ENCODE measurements around the gene ZNF334.

The ZNF334 gene

DNA sequence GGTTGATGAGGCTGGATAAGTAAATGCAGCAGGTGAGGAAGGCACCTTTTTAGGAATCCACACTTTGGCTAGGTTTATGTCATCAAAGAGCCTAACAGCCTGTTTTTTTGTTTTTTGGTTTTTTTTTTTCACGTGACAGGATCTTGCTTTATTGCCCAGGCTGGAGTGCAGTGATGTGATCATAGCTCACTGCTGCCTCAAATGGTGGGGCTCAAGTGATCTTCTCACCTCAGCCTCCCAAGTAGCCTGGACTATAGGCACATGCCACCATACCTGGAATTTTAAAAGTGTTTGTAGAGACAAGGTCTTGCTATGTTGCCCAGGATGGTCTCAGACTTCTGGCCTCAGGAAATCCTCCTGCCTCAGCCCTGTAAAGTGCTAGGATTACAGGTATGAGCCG lies 36.1 kb downstream of the ZNF334 start:
- Histone ChIP-seq H3K4me3 (ENCODE audit: control insufficient read depth in 1 of 7, extremely low read depth in 1 of 7, insufficient read depth in 4 of 7, low read depth in 2 of 7, low read length in 6 of 7) (no peak overlapping the region), H3K4me1 (ENCODE audit: control extremely low read depth in 1 of 4, control insufficient read depth in 4 of 4, insufficient read depth in 4 of 4, low read length in 3 of 4) (no peaks in the 10 kb centered on the region), H3K36me3 (ENCODE audit: control insufficient read depth in 4 of 4, insufficient read depth in 4 of 4, low read length in 3 of 4) (peaks cover 0 to 4% (median 0%) of the 10 kb centered on the region in 4 experiments), H3K27ac (ENCODE audit: insufficient read depth in 1 of 2, low read depth in 1 of 2, low read length in 2 of 2, poor library complexity in 1 of 2, severe bottlenecking in 2 of 2) (no peak overlapping the region), H3K9me3 (ENCODE audit: control extremely low read depth in 1 of 5, control insufficient read depth in 4 of 5, insufficient read depth in 2 of 5, low read depth in 1 of 5, low read length in 4 of 5) (no peaks in the 10 kb centered on the region), H3K27me3 (replicated peaks in 2 of 5; ENCODE audit: control insufficient read depth in 4 of 5, insufficient read depth in 5 of 5, low read length in 4 of 5) (no peaks in the 10 kb centered on the region)
- ChIA-PET POLR2A (no interaction called here), CTCF (interaction anchor here (1.0 kb wide), 1 partner anchor 13 kb away, joined by 3 read pairs; no protein-coding TSS in a partner anchor)
- 100% methylated on average over 2 of the region's 2 CpGs for WGBS (ENCODE audit: insufficient coverage)
- no peak for DNase-seq

DNA sequence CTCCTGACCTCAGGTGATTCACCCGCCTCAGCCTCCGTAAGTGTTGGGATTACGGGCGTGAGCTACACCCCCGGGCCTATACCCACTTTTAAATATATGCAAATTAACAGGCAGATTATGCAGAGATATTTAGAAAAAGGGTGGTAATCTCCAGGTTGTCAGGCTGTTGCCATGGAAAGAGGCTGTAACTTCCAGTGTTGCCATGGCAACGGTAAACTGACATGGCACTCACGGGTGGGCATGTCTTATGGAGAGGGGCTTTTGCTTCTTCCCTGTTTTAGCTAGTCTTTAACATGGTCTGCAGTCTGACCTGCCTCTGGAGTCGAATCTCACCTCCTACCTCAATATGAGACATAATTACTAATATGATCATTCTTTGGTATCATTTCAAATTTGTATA lies 44.9 kb downstream of the ZNF334 start:
- WGBS (ENCODE audit: insufficient coverage), result 92% methylated on average over 2 of the region's 8 CpGs
- H3K27ac ChIP-seq (ENCODE audit: insufficient read depth in 1 of 2, low read depth in 1 of 2, low read length in 2 of 2, poor library complexity in 1 of 2, severe bottlenecking in 2 of 2), result no peak overlapping the region
- H3K4me3 ChIP-seq (ENCODE audit: control insufficient read depth in 1 of 7, extremely low read depth in 1 of 7, insufficient read depth in 4 of 7, low read depth in 2 of 7, low read length in 6 of 7), result no peak overlapping the region
- no peaks in the 10 kb centered on the region for H3K27me3 ChIP-seq (replicated peaks in 2 of 5; ENCODE audit: control insufficient read depth in 4 of 5, insufficient read depth in 5 of 5, low read length in 4 of 5)
- POLR2A ChIA-PET, result no interaction called here
- H3K36me3 ChIP-seq (ENCODE audit: control insufficient read depth in 4 of 4, insufficient read depth in 4 of 4, low read length in 3 of 4), result peaks cover 0 to 4% (median 0%) of the 10 kb centered on the region in 4 experiments
- peaks cover 0 to 3% (median 0%) of the 10 kb centered on the region in 5 experiments for H3K9me3 ChIP-seq (ENCODE audit: control extremely low read depth in 1 of 5, control insufficient read depth in 4 of 5, insufficient read depth in 2 of 5, low read depth in 1 of 5, low read length in 4 of 5)
- no peak for DNase-seq
- H3K4me1 ChIP-seq (ENCODE audit: control extremely low read depth in 1 of 4, control insufficient read depth in 4 of 4, insufficient read depth in 4 of 4, low read length in 3 of 4), result no peaks in the 10 kb centered on the region
- CTCF ChIA-PET, result no interaction called here

DNA sequence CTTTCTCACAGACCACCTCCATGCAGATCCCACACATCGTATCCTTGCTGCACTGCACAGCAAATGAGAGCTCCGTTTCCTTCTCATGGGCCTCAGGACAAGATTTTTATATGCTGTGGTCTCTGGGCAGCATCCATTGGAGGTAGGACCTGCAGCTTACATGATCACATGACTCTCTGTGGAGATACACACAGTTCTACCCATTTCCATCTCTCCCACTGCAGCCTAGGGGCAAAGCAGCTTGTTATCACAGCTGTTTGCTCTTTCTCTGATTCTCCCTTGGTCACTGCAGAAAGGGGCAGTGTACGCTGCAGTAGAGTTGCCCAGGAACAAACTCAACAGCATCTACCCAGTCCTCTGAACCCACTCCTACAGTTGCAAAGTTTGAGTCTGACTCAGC lies 48.9 kb downstream of the ZNF334 start:
- no peaks in the 10 kb centered on the region for H3K9me3 ChIP-seq (ENCODE audit: control extremely low read depth in 1 of 5, control insufficient read depth in 4 of 5, insufficient read depth in 2 of 5, low read depth in 1 of 5, low read length in 4 of 5)
- ChIA-PET POLR2A (no interaction called here), CTCF (interaction anchor here (0.9 to 1.1 kb wide), 2 partner anchors 12 to 17 kb away, joined by 3 read pairs; no protein-coding TSS in a partner anchor)
- H3K27ac ChIP-seq (ENCODE audit: insufficient read depth in 1 of 2, low read depth in 1 of 2, low read length in 2 of 2, poor library complexity in 1 of 2, severe bottlenecking in 2 of 2), result no peak overlapping the region
- WGBS (ENCODE audit: insufficient coverage), result 100% methylated on average over 2 of the region's 3 CpGs
- H3K36me3 ChIP-seq (ENCODE audit: control insufficient read depth in 4 of 4, insufficient read depth in 4 of 4, low read length in 3 of 4), result no peaks in the 10 kb centered on the region
- DNase-seq, result no peak
- H3K4me1 ChIP-seq (ENCODE audit: control extremely low read depth in 1 of 4, control insufficient read depth in 4 of 4, insufficient read depth in 4 of 4, low read length in 3 of 4), result peaks cover 0 to 1% (median 0%) of the 10 kb centered on the region in 4 experiments
- no peaks in the 10 kb centered on the region for H3K27me3 ChIP-seq (replicated peaks in 2 of 5; ENCODE audit: control insufficient read depth in 4 of 5, insufficient read depth in 5 of 5, low read length in 4 of 5)
- H3K4me3 ChIP-seq (ENCODE audit: control insufficient read depth in 1 of 7, extremely low read depth in 1 of 7, insufficient read depth in 4 of 7, low read depth in 2 of 7, low read length in 6 of 7), result no peak overlapping the region

DNA sequence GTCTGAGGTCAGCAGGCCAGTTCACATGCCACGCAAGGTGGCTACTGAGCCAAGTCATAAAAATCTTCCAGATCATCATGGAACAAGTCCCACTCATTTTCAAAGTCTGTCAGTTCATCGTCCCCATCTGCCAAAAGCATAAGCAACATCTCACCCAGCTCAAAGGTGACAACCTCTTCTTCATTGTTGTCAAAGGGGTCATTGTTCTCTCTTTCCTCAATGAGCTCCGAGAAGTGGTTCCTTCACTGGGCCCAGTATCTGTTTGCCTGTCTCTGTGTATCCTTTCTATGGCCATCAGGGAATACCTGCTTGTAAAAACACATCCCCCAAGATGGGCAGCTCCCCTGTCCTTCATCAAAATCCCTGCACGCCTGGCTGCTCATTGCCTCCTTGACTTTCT lies 49.5 kb downstream of the ZNF334 start:
- 98% methylated on average over 4 of the region's 4 CpGs for WGBS (ENCODE audit: insufficient coverage)
- no peak overlapping the region for H3K27ac ChIP-seq (ENCODE audit: insufficient read depth in 1 of 2, low read depth in 1 of 2, low read length in 2 of 2, poor library complexity in 1 of 2, severe bottlenecking in 2 of 2)
- H3K27me3 ChIP-seq (replicated peaks in 2 of 5; ENCODE audit: control insufficient read depth in 4 of 5, insufficient read depth in 5 of 5, low read length in 4 of 5), result peaks cover 0 to 4% (median 0%) of the 10 kb centered on the region in 5 experiments
- POLR2A ChIA-PET, result no interaction called here
- no peak for DNase-seq
- no peaks in the 10 kb centered on the region for H3K36me3 ChIP-seq (ENCODE audit: control insufficient read depth in 4 of 4, insufficient read depth in 4 of 4, low read length in 3 of 4)
- H3K4me1 ChIP-seq (ENCODE audit: control extremely low read depth in 1 of 4, control insufficient read depth in 4 of 4, insufficient read depth in 4 of 4, low read length in 3 of 4), result peaks cover 0 to 7% (median 3%) of the 10 kb centered on the region in 4 experiments
- CTCF ChIA-PET, result interaction anchor here (1.1 kb wide), 1 partner anchor 13 kb away, joined by 3 read pairs; no protein-coding TSS in a partner anchor
- H3K4me3 ChIP-seq (ENCODE audit: control insufficient read depth in 1 of 7, extremely low read depth in 1 of 7, insufficient read depth in 4 of 7, low read depth in 2 of 7, low read length in 6 of 7), result no peak overlapping the region
- H3K9me3 ChIP-seq (ENCODE audit: control extremely low read depth in 1 of 5, control insufficient read depth in 4 of 5, insufficient read depth in 2 of 5, low read depth in 1 of 5, low read length in 4 of 5), result peaks cover 0 to 4% (median 0%) of the 10 kb centered on the region in 5 experiments

DNA sequence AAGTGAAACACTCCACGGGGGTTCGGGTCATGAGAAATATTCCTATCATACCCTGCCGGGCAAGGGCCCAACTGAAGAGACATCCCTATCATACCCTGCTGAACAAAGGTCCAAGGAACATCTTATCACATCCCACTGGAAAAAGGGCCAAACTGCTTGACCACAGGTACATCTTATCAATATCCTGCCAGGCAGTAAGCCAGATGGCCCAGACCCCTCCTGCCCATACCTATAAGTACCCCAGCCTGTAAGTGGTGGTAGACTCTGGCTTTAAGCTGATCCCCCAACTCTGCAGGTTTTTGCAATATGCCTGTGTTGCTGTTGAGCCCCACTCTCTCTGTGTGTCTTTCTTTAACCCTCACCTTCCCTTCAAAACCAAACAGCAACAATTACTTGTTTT lies 51.6 kb downstream of the ZNF334 start:
- H3K4me1 ChIP-seq (ENCODE audit: control extremely low read depth in 1 of 4, control insufficient read depth in 4 of 4, insufficient read depth in 4 of 4, low read length in 3 of 4), result peaks cover 0 to 12% (median 3%) of the 10 kb centered on the region in 4 experiments
- no peak overlapping the region for H3K27ac ChIP-seq (ENCODE audit: insufficient read depth in 1 of 2, low read depth in 1 of 2, low read length in 2 of 2, poor library complexity in 1 of 2, severe bottlenecking in 2 of 2)
- 94% methylated on average over 3 of the region's 3 CpGs for WGBS (ENCODE audit: insufficient coverage)
- H3K4me3 ChIP-seq (ENCODE audit: control insufficient read depth in 1 of 7, extremely low read depth in 1 of 7, insufficient read depth in 4 of 7, low read depth in 2 of 7, low read length in 6 of 7), result no peak overlapping the region
- peaks cover 0 to 7% (median 0%) of the 10 kb centered on the region in 5 experiments for H3K27me3 ChIP-seq (replicated peaks in 2 of 5; ENCODE audit: control insufficient read depth in 4 of 5, insufficient read depth in 5 of 5, low read length in 4 of 5)
- no peaks in the 10 kb centered on the region for H3K36me3 ChIP-seq (ENCODE audit: control insufficient read depth in 4 of 4, insufficient read depth in 4 of 4, low read length in 3 of 4)
- peaks cover 0 to 24% (median 5%) of the 10 kb centered on the region in 5 experiments for H3K9me3 ChIP-seq (ENCODE audit: control extremely low read depth in 1 of 5, control insufficient read depth in 4 of 5, insufficient read depth in 2 of 5, low read depth in 1 of 5, low read length in 4 of 5)
- CTCF ChIA-PET, result interaction anchor here (1.2 kb wide), 1 partner anchor 14 kb away, joined by 3 read pairs; no protein-coding TSS in a partner anchor
- POLR2A ChIA-PET, result no interaction called here
- no peak for DNase-seq

DNA sequence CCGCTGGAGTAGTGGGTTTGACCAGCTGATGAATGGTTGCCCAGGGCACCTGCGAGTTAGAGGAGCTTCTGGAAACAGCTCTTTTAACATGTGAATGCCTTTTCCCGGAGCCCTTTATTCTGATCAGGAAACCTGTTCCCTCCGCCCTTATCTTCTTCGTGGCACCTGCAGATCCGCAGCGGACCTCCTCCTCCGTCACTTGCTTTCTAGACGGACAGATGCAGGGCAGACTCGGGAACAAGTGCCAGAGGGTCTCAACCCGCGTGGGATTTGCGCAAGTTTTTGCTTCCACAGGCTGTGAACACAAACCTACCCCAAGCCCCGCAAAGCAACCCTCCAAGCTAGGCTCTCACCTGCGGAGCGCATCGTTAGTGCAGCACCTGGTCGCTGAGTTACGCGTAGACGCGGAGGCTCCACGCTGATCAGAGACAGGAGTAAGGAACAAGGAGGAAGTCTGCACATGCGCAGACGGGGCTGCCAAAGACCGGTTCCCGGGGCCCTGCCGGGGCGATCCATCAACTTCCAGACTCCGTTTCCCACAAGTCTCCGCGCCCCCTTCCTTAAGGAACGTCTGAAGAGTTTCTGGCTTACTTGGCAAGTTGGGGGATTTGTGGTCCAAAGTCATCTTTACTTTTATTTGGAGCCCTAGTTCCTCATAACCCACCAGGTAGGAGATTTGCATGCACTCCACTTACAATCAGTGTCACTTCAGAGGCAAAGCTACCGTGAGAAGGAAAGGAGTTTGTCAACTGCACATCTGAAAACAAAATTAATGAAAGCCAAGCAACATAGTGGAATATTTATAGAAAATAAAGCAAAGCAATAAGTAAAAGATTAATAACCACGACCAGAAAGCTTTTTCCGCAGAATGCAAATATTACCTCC lies 54.3 kb downstream of the ZNF334 start:
- Histone ChIP-seq H3K4me3 (ENCODE audit: control insufficient read depth in 1 of 7, extremely low read depth in 1 of 7, insufficient read depth in 4 of 7, low read depth in 2 of 7, low read length in 6 of 7) (peak overlapping the region in 6 of 7 experiments; percentile 42 to 83 (median 58)), H3K27ac (ENCODE audit: insufficient read depth in 1 of 2, low read depth in 1 of 2, low read length in 2 of 2, poor library complexity in 1 of 2, severe bottlenecking in 2 of 2) (no peak overlapping the region), H3K27me3 (replicated peaks in 2 of 5; ENCODE audit: control insufficient read depth in 4 of 5, insufficient read depth in 5 of 5, low read length in 4 of 5) (peaks cover 0 to 7% (median 0%) of the 10 kb centered on the region in 5 experiments), H3K4me1 (ENCODE audit: control extremely low read depth in 1 of 4, control insufficient read depth in 4 of 4, insufficient read depth in 4 of 4, low read length in 3 of 4) (peaks cover 0 to 12% (median 3%) of the 10 kb centered on the region in 4 experiments), H3K9me3 (ENCODE audit: control extremely low read depth in 1 of 5, control insufficient read depth in 4 of 5, insufficient read depth in 2 of 5, low read depth in 1 of 5, low read length in 4 of 5) (peaks cover 0 to 35% (median 9%) of the 10 kb centered on the region in 5 experiments), H3K36me3 (ENCODE audit: control insufficient read depth in 4 of 4, insufficient read depth in 4 of 4, low read length in 3 of 4) (peaks cover 0 to 2% (median 0%) of the 10 kb centered on the region in 4 experiments)
- ChIA-PET CTCF (no interaction called here), POLR2A (no interaction called here)
- 8% methylated on average over 34 of the region's 36 CpGs for WGBS (ENCODE audit: insufficient coverage)
- peak in 2 of 3 donors; percentile 31 to 34 for DNase-seq

Measured in common myeloid progenitor, CD34-positive (primary cell).